Activated effector memory CD4-positive, alpha-beta T cell treated with anti-CD3 and anti-CD28 coated beads, Interleukin-2, amount 50 U/mL, for 16 hours (primary cell): ENCODE data around the gene NTN3.

Source experiments
- DNase-seq: peaks from one replicate; pipeline ENCODE4 v3.0.0-alpha.2; 2020

NTN3 gene

DNA sequence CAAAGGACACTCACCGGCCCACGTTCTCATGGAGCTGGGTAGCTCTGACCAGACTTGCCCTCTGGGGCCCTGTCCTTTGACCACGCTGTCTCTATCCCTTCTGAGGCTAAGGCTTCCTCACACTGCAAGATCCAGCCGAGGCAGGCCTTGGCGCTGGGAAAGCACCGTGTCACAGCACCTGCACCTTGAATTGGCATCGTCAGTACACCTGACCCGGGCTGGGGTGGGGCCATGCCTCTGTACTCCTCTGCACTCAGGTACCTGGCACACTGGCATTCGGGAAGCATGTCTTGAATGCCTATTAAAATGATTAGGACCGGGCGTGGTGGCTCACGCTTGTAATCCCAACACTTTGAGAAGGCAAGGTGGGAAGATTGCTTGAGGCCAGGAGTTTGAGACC is 9.9 kb downstream of the NTN3 start:
- no peak for DNase-seq

DNA sequence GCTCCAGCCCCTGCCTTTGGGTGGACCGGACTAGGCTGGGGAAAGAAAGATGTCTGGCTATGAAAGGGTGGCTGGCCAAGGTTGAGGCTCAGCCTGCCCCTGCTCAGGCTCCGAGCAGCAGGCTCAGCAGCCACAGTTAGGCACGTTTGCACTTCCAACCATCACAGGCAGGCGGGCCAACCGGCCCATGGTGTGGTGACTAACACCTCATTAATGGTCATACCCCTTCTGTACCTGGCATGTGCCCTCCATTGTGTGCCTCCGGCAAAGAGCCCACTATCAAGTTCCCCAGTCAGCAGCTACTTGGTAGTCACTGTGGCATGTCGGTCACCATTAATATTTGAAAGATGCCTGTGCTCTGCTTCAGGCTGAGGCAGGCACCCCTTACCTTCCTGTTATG is 10.6 kb downstream of the NTN3 start:
- DNase-seq, result no peak

DNA sequence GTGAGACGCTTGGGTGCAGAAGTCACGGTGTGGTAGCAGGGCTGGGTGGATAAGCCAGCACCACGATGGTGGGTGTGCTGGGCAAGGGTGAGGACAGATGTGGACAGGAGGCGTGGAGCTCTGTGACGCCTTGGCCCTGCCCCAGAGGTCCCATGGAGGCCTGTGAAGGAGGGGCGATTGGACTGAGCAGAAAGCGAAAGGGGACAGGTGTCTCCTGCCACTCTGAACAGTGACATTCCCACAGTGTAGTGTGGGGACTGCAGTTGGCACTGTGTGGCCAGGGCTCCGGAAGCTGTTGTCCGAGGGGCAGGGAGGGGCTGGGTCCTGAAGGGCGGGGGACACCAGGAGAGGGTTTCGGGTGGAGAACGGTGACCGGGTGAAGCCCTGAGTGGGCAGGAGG is 11.2 kb downstream of the NTN3 start:
- no peak for DNase-seq

DNA sequence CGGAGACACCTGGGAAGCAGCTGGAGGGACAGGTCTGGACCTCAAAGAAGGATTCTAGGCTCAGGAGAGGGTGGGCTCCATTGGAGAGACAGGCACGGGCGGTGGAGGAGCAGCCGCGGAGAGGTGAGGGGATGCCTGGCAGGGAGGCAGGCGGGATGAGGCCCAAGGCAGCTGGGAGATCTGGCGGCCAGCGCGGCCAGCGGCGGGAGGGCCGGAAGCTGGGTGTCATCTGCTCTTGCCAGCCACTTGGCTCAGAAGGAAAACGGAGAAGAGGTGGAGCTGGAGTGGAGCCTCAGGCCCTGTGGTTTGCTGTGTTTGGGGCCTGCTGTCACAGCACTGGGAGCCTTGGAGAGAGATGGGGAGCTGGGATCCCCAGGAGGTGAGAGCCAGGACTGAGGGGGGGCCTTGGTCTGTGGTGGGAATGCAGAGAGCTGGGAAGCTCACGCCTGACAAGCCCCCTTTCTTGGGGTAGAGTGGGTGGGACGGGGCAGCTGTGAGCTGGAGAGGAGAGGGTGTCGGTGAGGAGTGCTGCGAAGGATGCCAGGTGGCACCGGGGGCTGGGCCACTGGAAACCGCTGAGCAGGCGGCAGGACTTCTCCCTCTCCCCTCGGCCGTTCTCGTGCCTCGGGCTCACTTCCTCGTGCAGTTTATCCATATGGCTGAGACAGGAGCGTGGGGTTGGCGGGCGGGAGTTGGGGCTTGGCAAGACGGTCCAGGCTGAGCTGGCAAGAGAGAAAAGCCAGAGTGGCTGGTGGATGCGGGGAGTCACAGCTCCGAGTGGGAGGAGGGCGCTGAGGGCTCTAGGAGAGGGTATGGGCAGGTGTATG is 11.8 kb downstream of the NTN3 start:
- no peak for DNase-seq

DNA sequence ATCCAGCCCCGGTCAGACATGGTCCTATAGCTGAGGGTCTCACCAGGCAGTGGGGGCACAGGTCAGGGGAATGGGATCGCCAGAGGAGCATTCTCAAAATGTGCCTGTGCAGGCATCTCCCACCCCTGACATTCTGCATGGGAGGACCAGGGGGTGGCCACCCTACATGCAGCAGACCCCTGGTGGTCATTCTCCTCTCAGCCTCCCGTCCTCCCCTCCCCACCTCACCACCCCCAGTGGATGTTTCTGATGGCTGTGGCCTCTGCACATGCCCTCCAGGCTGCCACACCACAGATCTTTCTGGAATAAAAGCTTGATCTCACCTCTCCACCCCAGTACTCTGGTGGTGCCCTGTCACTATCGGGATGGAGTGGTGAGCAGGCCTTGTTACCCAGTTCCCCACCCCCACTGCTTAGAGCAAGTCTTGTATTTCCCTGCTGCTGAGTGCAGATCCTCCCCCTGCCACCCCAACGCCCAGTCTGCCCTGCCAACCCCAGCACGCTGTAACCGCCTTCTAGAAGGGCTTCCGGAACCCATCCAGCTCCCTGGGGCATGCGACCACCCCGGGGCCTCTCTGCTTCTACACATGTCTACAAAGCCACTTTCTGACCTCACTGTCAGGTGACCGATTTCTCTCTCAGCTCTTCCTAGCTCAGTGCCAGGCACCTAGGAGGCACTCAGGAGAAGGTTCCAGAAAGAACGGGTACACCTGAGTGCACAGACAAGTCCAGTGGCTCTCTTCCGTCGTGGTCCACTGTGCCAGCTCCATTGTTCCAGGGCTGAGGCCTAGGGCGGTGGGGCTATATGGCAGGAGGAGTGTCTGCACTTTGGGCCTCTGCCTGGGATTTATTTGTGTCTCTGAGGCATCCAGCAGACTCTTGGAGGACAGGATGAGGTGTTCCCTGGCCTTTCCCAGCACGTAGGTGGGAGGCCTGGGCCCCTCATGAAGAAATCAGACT is 13.1 kb downstream of the NTN3 start:
- DNase-seq, result no peak

DNA sequence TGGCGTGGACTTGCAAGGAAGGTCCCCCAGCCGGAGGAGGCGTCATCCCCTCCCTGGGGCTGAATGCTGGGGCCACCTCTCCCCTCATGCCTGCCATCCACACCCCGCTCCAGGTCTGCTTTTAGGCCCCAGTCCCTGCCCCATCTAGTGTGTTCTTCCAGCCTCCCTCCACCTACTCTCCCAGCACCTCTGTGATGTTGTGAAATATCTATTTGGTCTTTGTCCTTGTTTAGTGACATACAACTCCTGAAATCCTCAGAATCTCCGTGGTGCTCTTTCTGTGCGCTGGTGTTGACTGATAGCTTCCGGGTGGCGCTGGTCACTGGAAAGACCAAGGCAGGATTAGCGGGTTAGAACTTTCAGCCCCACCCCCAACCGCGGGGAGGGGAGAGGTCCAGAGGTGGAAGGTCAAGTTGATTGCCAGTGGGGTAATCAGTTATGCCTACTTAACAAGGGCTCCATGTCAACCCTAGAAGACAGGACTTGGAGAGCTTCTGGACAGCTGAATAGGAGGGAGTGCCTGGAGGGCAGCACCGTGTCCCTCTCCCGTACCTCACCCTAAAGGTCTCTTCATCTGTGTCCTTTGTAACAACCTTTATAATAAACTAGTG is 13.9 kb downstream of the NTN3 start:
- DNase-seq, result no peak

DNA sequence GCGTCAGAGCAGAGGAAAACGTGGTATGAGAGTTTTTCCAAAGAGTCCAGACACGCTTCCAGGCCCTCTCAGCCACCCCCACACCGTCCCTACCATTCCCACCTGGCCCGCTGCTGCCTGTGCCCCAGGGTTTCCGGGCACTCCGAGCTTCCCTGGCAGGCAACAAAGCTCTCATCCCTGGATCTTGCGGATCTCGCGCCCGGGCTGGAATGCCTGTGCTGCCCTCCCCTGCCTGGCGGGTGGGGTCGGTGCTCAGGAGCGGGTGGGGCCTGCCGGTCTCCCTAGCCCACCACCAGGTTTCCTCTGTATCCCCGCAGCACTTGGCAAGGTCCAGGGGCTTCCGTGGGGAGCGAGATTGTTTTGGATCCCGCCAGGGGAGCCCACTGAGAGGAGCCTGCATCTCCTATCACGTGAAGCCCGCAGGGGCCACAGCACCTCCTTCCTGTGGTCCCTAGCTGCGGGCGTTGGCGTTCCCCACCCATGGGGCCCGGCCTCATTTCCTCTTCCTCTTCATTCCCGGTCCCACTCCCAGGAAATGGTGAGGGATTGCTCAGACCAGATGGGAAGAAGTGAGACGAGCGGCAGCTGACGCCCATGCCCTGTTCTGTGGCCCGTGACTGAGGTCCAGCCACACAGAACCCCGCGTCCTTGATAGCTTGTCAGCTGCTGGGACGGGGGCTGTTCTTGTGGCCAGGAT is 14.9 kb downstream of the NTN3 start:
- no peak for DNase-seq

DNA sequence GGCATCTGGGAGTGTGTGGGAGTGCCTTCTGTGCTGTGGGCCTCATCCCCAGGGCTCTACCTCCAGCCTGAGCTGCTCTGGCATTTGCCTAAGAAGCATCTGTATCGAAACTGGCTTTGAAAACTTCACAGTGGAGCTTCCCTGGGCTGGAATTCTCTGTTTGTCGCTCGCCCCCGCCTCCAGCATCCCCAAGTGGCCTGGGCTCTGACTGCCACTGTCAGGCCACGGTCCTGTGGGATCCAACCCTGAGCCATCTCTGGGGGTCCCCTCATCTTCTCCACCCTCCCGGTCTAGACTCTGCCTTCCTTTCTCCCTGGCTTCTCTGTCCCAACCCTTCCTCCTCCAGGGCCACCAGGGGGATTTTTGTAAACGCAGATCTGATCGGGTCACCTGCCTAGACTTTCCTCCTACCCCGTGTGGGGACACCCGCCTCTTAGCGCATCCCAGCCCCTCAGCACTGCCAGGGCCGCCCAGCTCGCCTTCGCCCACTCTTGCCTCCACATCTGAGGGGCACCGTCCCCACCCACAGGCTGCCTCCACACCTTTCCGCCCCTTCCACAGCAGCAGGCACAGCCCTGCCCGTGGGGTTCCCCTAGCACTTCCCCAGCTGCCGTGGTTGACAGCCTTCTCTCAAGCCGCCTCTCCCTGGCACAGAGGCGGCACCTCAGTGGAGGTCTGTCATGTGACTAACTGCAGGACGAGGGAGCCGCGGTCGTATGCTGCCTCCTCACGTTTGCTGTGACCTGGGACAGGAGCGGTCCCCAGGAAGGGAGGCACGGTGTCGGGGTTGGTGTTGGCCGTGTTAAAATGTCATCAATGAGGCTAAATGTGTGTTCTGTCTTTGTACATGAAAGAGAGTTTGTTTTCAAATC is 15.8 kb downstream of the NTN3 start:
- DNase-seq, result peak; percentile 90

DNA sequence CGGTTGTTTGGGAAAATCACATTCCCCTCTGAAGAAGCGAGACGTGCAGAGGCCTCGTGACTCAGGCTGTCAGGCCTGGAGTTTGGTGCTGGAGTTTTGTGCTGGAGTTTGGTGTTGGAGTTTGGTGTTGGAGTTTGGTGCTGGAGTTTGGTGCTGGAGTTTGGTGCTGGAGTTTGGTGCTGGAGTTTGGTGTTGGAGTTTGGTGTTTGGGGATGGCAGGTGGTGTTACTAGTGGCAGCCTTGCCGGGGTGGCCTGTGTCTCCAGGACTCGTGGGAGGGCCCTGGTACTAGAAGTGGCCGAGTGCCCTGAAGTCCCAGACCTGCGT is 16.4 kb downstream of the NTN3 start:
- DNase-seq, result no peak

DNA sequence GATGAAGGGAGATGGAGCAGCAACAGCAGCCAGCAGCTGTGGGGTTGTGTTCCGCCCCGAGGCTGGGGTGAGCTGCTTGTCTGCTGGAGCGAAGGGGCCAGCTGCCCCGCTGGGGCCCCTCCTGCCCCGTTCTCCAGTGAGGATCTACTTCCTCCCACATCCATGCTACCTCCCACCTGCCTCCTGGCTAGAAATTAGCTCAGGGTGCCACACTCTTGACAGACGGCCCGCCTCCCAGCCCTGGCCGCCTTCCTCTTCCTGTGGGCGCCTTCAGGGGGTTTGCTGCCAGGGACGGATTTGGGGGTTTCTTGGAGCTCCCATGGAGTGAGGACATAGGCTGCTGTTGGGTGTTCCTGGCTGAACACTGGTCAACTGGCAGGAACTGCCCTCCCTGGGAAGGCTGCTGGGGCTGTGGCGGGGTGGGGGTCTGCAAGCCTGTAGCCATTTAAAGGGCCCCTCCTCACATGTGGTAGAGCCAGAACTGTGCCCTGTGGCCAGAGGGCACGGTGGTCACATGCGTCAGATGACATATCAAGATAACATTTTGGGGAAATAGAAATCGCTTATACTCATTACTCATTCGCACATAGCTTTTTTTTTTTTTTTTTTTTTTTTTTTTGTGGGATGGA is 16.9 kb downstream of the NTN3 start:
- DNase-seq, result no peak

DNA sequence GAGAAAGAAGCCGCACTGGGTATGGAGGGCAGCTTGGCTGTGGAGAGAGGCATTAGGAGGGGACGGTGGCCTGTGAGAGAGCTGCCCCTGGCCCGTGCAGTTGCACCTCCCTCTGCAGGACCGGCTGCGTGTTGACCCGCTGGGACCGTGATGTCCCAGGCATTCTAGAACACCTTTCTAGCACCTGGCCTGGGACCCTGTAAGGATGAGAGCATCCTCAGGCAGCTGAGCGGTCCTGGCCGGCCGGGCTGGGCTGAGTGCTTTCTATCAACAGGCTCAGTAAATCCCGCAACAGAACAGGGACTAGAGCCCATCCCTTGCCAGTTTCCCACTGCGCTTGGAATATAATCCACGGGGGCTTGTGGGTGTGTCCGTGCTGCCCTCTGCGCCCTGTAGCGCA is 18.5 kb downstream of the NTN3 start:
- no peak for DNase-seq

DNA sequence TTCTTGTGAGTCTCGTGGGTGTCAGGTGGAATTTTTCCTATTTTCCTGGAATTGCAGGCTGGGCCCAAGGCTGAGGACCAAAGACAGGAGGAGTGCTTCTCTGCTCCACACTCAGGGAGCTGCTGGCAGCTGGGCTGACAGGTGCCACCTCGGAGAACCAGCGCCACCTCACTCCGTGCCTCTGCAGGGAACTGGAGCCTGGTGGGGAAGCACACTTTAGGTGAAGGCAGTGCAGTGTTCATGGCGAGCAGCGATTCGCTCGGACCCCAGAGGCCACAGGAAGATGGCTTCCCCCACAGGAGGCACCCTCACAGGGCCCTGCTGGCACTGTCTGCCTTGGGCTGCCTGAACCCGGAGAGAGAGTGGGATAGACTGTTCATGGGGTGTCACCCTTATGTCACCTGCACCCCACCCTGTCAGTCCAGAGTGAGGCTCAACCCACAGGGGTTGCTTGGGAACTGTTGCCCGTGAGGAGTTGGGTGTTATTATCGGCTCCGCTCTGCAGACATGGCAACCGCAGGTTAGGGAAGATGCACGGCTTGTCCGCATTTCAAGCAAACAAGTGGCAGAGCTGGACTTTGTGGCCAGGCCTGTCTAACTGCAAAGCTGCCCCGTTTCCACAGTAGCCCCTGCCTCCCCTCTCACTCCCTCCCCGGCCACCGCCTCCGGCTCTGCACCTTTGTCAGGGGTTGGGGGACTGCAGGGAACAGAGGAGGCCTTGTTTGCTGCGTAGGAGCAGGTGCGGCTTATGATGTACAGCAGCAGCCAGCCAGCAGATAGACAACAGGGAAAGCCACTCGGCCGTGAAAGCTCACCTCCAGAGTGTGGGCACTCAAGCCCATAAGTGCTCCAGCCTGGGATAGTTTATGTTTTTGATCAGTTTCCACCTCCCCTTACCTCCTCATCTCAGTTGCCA is 19.4 kb downstream of the NTN3 start:
- DNase-seq, result no peak

DNA sequence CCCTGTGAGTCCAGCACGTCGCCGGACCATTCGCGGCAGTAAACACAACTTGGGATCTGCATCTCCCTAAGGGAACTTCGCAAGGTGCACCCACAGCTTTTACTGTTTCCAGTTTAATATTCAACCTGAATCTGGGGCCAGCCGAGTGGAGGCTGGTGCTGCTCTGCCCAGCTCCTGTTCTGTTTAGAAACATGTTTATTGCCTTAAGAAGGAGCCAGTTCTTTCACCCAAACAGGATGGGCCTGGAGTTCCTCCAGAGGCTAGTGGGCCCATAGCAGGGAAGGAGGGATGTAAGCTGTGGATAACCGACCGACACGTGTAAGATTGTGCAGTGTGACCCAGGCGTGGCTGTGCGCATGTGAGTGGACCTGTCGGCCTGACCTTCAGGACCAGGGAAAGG is 21.2 kb downstream of the NTN3 start:
- no peak for DNase-seq

DNA sequence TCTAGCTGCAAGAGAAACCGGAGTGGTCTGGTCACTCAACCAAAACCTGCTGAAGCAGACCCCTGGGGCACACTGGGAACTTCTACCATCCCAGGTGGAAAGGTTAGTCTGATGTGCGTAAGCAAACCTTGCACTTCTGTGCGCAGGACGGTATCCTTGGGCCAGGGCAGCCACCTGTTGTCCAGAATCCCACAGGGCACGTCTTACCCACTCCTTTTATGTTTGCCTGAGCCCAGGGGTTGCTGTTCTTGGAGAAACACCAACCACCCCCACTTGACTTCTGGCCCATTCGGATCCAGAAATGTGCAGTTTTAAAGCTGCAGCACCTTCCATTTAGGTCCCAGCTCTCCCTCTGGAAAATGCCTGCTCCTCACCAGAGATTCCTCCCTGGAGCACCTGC is 22.5 kb downstream of the NTN3 start:
- DNase-seq, result no peak

DNA sequence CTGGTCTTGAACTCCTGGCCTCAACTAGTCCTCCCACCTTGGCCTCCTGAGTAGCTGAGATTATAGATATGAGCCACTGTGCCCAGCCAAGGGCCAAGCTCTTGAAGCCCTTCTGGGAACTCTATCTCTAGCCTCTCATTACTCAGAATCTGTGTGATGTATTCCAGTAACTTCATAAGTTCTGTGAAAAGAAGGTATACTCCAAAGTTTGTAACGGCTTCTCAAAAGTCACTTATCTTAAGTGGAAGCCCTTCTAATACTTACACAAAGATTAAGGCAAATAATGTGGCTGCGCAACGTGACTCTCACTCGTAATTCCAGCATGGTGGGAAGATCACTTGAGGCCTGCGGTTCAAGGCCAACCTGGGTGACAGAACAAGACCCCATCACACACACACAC is 23.5 kb downstream of the NTN3 start:
- DNase-seq, result no peak

DNA sequence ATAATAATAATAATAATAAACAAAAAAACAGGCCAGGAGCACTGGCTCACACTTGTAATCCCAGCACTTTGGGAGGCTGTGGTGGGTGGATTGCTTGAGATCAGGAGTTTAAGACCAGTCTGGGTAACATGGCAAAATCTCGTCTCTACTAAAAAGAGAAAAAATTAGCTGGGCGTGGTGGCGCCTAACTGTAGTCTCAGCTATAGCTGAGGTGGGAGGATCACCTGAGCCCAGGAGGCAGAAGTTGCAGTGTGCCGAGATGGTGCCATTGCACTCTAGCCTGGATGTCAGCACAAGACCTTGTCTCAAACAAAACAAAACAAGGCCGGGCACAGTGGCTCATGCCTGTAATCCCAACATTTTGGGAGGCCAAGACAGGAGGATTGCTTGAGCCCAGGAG is 23.9 kb downstream of the NTN3 start:
- no peak for DNase-seq

DNA sequence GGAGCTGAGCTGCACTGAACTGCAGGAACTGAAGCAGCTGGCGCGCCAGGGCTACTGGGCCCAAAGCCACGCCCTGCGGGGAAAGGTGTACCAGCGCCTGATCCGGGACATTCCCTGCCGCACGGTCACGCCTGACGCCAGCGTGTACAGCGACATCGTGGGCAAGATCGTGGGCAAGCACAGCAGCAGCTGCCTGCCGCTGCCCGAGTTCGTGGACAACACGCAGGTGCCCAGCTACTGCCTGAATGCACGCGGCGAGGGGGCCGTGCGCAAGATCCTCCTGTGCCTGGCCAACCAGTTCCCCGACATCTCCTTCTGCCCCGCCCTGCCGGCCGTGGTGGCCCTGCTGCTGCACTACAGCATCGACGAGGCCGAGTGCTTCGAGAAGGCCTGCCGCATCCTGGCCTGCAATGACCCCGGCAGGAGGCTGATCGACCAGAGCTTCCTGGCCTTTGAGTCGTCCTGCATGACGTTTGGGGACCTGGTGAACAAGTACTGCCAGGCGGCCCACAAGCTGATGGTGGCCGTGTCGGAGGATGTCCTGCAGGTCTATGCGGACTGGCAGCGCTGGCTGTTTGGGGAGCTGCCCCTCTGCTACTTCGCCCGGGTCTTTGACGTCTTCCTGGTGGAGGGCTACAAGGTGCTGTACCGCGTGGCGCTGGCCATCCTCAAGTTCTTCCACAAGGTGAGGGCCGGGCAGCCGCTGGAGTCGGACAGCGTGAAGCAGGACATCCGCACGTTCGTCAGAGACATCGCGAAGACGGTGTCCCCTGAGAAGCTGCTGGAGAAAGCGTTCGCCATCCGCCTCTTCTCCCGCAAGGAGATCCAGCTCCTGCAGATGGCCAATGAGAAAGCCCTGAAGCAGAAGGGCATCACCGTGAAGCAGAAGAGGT is 25.4 kb downstream of the NTN3 start:
- DNase-seq, result no peak

DNA sequence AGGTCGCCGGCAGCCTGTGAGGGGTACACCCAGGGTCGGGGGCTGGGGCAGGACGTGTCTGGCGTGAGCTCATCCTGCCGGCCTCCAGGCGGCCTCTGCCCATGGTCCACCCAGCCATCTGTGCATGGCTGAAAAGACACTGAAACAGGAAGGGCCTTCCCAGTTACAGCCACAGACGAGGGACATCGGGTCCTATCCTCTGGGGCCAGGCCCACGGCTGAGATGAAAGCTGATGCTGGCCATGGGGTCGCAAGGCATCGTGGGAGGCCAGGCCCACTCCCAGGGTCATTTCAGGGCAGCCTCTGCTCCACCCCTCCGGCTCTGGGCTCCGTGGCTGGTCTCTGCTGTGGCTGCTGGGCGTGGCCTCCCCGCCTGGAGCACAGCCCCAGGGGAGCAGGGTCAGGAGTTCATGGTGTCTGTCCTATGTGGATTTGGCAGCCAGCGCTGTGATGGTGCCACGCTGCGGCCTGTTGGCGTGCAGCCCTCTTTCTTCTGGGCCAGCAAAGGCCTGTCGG is 26.1 kb downstream of the NTN3 start:
- no peak for DNase-seq
